ENCODE measurements around the gene TEDC1.

GRCh38 chr14:105533391-105533790 lies 42.3 kb downstream of the TEDC1 start:
- TF ChIP-seq POLR2A (IDR thresholded peaks at IDR 0.05), result no peak
- TF ChIP-seq CTCF (IDR thresholded peaks at IDR 0.05), result no peak

All from testis (tissue), 2 donors.